GM19372 (cell line): ENCODE measurements around the gene DNAH17.

Experiments used
- ATAC-seq: cut with Tn5 transposase; IDR thresholded peaks from one replicate; pipeline ENCODE4 v1.9.1; 2021; ENCODE audit warnings: mild to moderate bottlenecking, low read depth, moderate library complexity; ENCODE audit not compliant: unreplicated experiment

The DNAH17 gene

GRCh38 chr17:78605429-78605828, 28.2 kb upstream of the DNAH17 start:
- no peak for ATAC-seq

- no peak for ATAC-seq
These were observed 25.1 kb upstream of the DNAH17 start for GRCh38 chr17:78602246-78602645.

GRCh38 chr17:78601577-78602190, 24.5 kb upstream of the DNAH17 start:
- no peak for ATAC-seq

- ATAC-seq = no peak
These were observed 23.1 kb upstream of the DNAH17 start for GRCh38 chr17:78600181-78600721.

GRCh38 chr17:78599419-78599818, 22.2 kb upstream of the DNAH17 start:
- ATAC-seq = no peak

GRCh38 chr17:78598013-78598471, 20.8 kb upstream of the DNAH17 start:
- no peak for ATAC-seq

- no peak for ATAC-seq
These were observed 19.9 kb upstream of the DNAH17 start for GRCh38 chr17:78596871-78597764.

- ATAC-seq = no peak
These were observed 18.1 kb upstream of the DNAH17 start for GRCh38 chr17:78595135-78595810.

GRCh38 chr17:78592991-78593329, 15.8 kb upstream of the DNAH17 start:
- no peak for ATAC-seq

- no peak for ATAC-seq
These were observed 14.1 kb upstream of the DNAH17 start for GRCh38 chr17:78591263-78591671.

- ATAC-seq = no peak
These were observed 12.7 kb upstream of the DNAH17 start for GRCh38 chr17:78589885-78590284.

GRCh38 chr17:78589031-78589675, 12.0 kb upstream of the DNAH17 start:
- no peak for ATAC-seq

GRCh38 chr17:78588258-78589030, 11.2 kb upstream of the DNAH17 start:
- no peak for ATAC-seq

- ATAC-seq = no peak
These were observed 7.9 kb upstream of the DNAH17 start for GRCh38 chr17:78585006-78585630.

GRCh38 chr17:78583091-78583490, 5.9 kb upstream of the DNAH17 start:
- no peak for ATAC-seq

GRCh38 chr17:78581304-78581703, 4.1 kb upstream of the DNAH17 start:
- ATAC-seq = no peak

- no peak for ATAC-seq
These were observed 3.1 kb upstream of the DNAH17 start for GRCh38 chr17:78580277-78580804.

- no peak for ATAC-seq
These were observed 645 bp downstream of the DNAH17 start for GRCh38 chr17:78576389-78577112.

GRCh38 chr17:78575899-78576298, 1.3 kb downstream of the DNAH17 start:
- ATAC-seq = no peak
